HepG2 (cell line): ENCODE data around the gene TJAP1. TPM values are rescaled to one million over a fixed set of nuclear protein-coding genes. Genes with fewer than 3 reads are reported as not detected.

Experiments used
- AHR ChIP-seq: IDR thresholded peaks from 2 replicates; pipeline ENCODE4 v1.6.1; 2018; ENCODE audit warnings: missing genetic modification reagents, missing compliant biosample characterization
- DPF2 ChIP-seq: sonication (generic); formaldehyde crosslinking; IDR thresholded peaks from 2 replicates; pipeline ENCODE4 v1.4.0; 2020; ENCODE audit warnings: mild to moderate bottlenecking, low read depth, missing genetic modification reagents, borderline replicate concordance
- GPBP1L1 ChIP-seq: sonication (generic); formaldehyde crosslinking; IDR thresholded peaks from 2 replicates; pipeline ENCODE4 v1.5.0; 2020; ENCODE audit warnings: mild to moderate bottlenecking, missing genetic modification reagents
- HIC2 ChIP-seq: sonication (generic); formaldehyde crosslinking; IDR thresholded peaks from 2 replicates; pipeline ENCODE4 v1.9.0; 2022; ENCODE audit warnings: low read depth, missing genetic modification reagents
- ISL2 ChIP-seq: sonication (generic); formaldehyde crosslinking; IDR thresholded peaks from 2 replicates; pipeline ENCODE4 v1.5.0; 2020; ENCODE audit warnings: missing genetic modification reagents
- NFAT5 ChIP-seq: sonication (generic); formaldehyde crosslinking; IDR thresholded peaks from 2 replicates; pipeline ENCODE4 v1.4.0; 2020; ENCODE audit warnings: missing genetic modification reagents
- RARG ChIP-seq: sonication (generic); formaldehyde crosslinking; IDR thresholded peaks from 2 replicates; pipeline ENCODE4 v1.4.0; 2020; ENCODE audit warnings: low read depth, mild to moderate bottlenecking, missing genetic modification reagents
- REPIN1 ChIP-seq: sonication (generic); formaldehyde crosslinking; IDR thresholded peaks from 2 replicates; pipeline ENCODE4 v1.8.0; 2022; ENCODE audit warnings: missing genetic modification reagents, low read depth, mild to moderate bottlenecking, borderline replicate concordance
- SMC3 ChIP-seq: IDR thresholded peaks from 2 replicates; pipeline ENCODE4 v1.6.1; 2011; ENCODE audit warnings: low read length, improper control_type of control experiment
- SP4 ChIP-seq: sonication (generic); formaldehyde crosslinking; IDR thresholded peaks from 2 replicates; pipeline ENCODE4 v1.8.1; 2023; ENCODE audit warnings: mild to moderate bottlenecking, missing genetic modification reagents
- THRA ChIP-seq: sonication (generic); formaldehyde crosslinking; IDR thresholded peaks from 2 replicates; pipeline ENCODE4 v1.4.0; 2020; ENCODE audit warnings: missing genetic modification reagents, borderline replicate concordance
- USF2 ChIP-seq, 2 experiments: sonication (generic) in 1 of 2; formaldehyde crosslinking in 1 of 2; IDR thresholded peaks; 2 replicates each; pipeline versions ENCODE4 v1.5.1 to v1.6.1; 2011 to 2020; ENCODE audit warnings: borderline replicate concordance in 1 of 2, low read depth in 1 of 2, low read length in 1 of 2, mild to moderate bottlenecking in 1 of 2, missing genetic modification reagents in 1 of 2, moderate library complexity in 1 of 2
- ZC3H4 ChIP-seq: sonication (generic); formaldehyde crosslinking; IDR thresholded peaks from 2 replicates; pipeline ENCODE4 v1.4.0; 2020; ENCODE audit warnings: missing genetic modification reagents, borderline replicate concordance
- ZFP1 ChIP-seq: IDR thresholded peaks from 2 replicates; pipeline ENCODE4 v1.6.1; 2016
- ZNF138 ChIP-seq: sonication (generic); formaldehyde crosslinking; IDR thresholded peaks from 2 replicates; pipeline ENCODE4 v1.5.0; 2020; ENCODE audit warnings: mild to moderate bottlenecking, low read depth, missing genetic modification reagents
- ZNF792 ChIP-seq: IDR thresholded peaks from 2 replicates; pipeline ENCODE4 v1.6.1; 2016
- polyA plus RNA-seq, 8 experiments: library from polyadenylated mRNA; depleted of rRNA in 3 of 8; stranded (reverse) in 7 of 8; unstranded in 1 of 8; fragments of >200 nt; fragmentation: Illumina TruSeq in 4 of 8; extraction: Trizol in 4 of 8; gene quantifications; 2 replicates each; pipeline versions ENCODE4 v1.2.1 to v1.2.3, GENCODE V29; 2011 to 2016; ENCODE audit warnings: low read depth in 4 of 8, missing spikeins in 1 of 8, mixed read lengths in 1 of 8; ENCODE audit not compliant: insufficient read depth in 1 of 8
- total RNA-seq, 5 experiments: library from RNA; depleted of rRNA; stranded (reverse); fragments of >200 nt; fragmentation: Illumina TruSeq; extraction: Trizol; gene quantifications; 2 replicates each; pipeline ENCODE4 v1.2.3, GENCODE V29; 2016; ENCODE audit warnings: low read depth in 1 of 5

Gene TJAP1
- total and polyA plus RNA-seq, 2 of the 13 experiments (the other 11 are each of a cell fraction or from before 2014, with no cell fraction given) = 15.7 to 41.6 TPM

GRCh38 chr6:43496370-43497128, 19.2 kb downstream of the TJAP1 start (continued):
- no peak for TF ChIP-seq ZNF138 (CRISPR knock-in tag)
- TF ChIP-seq RARG = no peak
- TF ChIP-seq DPF2 (CRISPR knock-in tag) = no peak
- TF ChIP-seq THRA (CRISPR knock-in tag) = peak; percentile 99
- TF ChIP-seq GPBP1L1 (CRISPR knock-in tag) = no peak
- peak; percentile 85 for TF ChIP-seq SMC3
- TF ChIP-seq ZNF792 (CRISPR knock-in tag) = 0 out of 2 replicates have a peak, but pooled peaks have one; percentile 45
- no peak for TF ChIP-seq HIC2 (CRISPR knock-in tag)
- TF ChIP-seq SP4 (CRISPR knock-in tag) = 0 out of 2 replicates have a peak, but pooled peaks have one; percentile 6
- TF ChIP-seq ZC3H4 (CRISPR knock-in tag) = no peak
- no peak for TF ChIP-seq AHR (CRISPR knock-in tag)
- no peak for TF ChIP-seq NFAT5 (CRISPR knock-in tag)
- TF ChIP-seq ZFP1 (CRISPR knock-in tag) = no peak
- no peak; the same call in 1 of the 2 replicates for TF ChIP-seq ISL2 (CRISPR knock-in tag)
- TF ChIP-seq REPIN1 (CRISPR knock-in tag) = peak; percentile 60; the same call in 1 of the 2 replicates
- no peak for TF ChIP-seq USF2 (IDR thresholded peaks at IDR 0.05; ENCODE audit: low read depth, low read length)
- peak; percentile 25; the same call in 1 of the 2 replicates for TF ChIP-seq USF2 (CRISPR knock-in tag; IDR thresholded peaks at IDR 0.05; ENCODE audit: borderline replicate concordance)
